Measurements from ENCODE around the gene KCNJ12.
"Not testable (repeated sequence)": the region's sequence is repeated elsewhere in the genome, so short reads cannot be mapped to it uniquely, and the experiment has no call there.

Gene KCNJ12

DNA sequence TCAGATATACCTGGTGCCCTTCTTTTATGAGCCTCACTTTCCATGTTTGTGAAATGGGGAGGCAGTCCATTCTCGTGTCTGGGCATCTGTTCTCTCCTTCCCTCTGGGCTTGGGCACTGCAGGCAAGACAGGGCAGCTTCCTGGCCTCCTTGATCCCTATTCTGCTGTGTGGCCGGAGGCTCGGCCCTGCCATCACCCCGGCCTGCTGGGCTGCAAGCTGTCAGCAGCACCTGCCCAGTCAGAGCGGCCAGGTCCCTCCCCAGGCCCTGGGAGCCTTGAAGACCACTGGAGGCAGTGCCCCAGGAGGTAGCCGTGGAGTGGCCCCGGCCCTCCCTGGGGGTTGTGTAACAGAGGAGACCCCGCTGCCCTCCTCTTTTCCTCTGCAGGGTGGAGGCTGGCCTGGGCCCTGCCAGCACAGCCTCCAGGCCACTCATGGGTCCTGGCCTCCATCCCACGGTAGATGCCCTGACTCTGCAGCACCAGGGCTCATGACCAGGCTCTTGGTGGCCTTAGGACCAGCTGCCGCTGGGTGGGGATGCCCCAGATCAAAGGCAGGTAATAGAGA, 9.2 kb downstream of the KCNJ12 start:
- DNase-seq, result no peak

GRCh38 chr17:21387616-21388015, 11.5 kb downstream of the KCNJ12 start:
- no peak for DNase-seq

DNA sequence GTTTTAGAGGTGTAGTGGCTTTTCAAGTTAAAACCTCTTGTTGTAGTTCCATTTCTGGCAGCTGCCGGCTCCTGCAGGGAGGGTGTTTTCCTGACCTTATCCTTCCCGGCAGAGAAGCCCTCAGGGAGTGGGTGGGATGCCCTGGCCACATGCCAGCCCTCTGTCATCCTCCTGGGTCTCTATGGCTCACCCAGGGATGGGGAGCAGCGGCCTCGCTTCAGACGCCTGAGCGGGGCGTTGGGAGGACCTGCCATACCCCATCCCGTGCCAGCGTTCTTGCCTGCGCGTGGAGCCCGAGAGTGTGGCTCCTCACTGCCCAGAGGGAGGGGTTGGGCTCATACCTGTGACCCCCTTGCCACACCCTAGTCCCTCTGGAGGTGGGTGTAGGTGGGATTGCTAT, 11.9 kb downstream of the KCNJ12 start:
- no peak for DNase-seq

GRCh38 chr17:21388944-21389343, 12.8 kb downstream of the KCNJ12 start:
- DNase-seq, result no peak

- DNase-seq, result no peak
These were observed 13.2 kb downstream of the KCNJ12 start for GRCh38 chr17:21389394-21389793.

GRCh38 chr17:21390294-21390693, 14.1 kb downstream of the KCNJ12 start:
- no peak for DNase-seq

- no peak for DNase-seq
These were observed 16.1 kb downstream of the KCNJ12 start for GRCh38 chr17:21392266-21392665.

GRCh38 chr17:21394265-21394664, 18.1 kb downstream of the KCNJ12 start:
- DNase-seq, result no peak

GRCh38 chr17:21395764-21396163, 19.6 kb downstream of the KCNJ12 start:
- no peak for DNase-seq

DNA sequence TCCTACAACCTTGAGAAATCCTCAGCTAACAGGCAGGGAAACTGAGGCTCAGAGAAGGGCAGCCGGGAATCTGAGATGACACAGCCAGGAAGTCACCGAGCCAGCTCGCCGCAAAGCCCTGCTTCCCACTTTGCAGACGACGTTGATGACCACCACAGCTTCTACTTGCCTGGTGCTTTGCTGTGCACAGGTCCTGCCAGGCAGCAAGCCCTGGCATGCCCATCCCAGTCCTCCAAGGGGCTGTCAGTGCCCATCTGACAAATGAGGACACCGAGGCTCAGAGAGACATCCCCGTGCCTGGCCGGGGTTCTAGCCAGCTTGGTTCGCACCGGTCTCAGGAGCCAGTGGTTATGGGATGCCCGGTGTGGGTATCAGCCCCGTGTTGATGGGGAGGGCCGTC, 20.1 kb downstream of the KCNJ12 start:
- DNase-seq, result no peak

DNA sequence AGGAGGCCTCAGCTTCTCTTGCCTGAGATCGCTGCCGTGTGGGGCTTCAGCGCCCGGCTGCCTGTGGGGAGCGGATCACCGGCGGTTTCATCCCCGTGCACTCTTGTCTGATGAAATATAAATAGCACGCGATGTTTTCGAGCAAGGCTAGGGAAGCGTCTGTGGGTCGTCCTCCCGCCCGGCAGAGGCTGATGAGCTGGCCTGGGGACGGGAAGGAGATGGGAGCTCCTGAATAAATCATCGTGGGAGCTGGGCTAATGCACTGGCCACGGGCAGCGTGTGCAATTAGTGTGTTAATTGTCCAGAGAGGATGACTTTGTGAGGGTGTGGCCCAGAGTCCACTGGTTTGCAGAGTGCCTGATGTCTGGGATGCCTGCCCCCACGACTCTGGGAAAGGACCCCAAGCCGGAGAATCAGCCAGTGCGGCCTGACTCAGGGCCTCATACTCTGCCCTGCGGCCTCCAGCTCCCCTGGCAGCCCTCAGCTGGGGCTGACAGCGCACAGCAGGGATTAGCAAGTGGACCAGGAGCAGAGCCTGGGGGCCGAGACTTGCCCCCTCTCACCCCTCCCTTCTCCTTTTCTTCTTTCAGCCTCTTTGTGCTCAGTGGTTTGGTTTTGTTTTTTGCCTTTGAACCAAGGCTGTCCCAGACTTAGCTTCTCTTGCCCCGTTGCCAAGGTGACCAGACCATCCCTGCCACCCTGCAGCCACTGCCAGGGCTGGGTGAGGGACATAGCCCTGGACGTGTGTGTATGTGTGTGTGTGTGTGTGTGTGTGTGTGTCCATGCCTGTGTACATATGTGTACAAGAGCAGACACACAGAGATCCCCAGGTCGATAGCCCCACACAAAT, 21.4 kb downstream of the KCNJ12 start:
- DNase-seq, result no peak

- no peak for DNase-seq
These were observed 23.5 kb downstream of the KCNJ12 start for GRCh38 chr17:21399474-21400186.

DNA sequence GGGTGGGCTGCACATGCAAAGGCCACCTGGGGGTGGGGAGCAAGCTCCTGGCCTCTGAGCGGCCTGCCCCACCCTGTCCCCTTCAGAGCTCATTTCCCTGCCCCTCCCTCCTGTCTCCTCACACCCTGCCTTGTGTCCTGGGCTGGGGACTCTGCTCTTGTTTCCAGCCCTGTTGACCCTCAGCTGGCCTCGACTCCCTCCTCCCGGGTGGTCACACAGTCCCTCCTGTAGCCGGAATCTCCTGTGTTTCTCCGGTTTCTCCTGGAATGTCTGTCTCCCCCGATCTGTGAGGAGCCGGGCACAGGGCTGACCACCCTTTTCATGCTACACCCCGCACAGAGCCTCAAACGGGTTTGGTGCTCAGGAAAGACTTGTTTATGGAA, 24.0 kb downstream of the KCNJ12 start:
- DNase-seq, result not testable (repeated sequence)

DNA sequence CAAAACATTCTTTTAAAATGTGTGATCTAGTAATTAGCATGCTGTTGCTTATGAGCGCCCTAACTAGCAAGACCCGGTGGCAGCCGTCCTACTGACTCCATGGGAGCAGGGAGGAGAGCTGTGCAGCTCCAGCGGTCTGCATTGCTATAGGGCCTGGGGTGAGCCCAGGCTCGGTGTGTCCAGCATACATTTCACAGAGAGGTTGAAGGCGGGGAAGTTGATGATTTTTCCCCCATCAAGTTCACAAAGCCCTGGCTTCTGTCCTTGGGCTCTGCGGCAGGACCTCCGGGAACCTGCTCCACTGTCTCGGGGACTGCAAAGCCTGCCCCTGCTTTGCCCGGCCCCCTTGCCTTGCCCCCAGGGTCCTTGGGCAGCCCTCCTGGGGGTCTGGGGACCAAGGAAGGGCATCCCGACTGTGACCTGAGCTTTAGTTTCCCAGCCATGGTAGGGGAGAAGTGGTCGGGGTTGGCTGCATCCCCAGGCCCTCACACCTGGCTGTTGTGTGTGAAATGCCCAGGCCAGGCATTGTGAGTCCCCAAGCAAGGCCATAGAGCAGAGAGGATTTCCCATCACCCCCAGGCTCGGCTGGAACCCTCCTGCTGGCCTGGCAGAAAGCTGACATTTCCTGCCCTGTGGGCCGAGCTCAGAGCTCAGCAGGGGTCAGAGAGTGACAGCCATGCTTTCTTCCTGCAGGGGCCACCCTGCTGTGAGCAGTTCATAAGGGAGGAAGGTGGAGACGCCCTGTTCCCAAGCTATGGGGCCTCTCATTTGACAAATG, 24.8 kb downstream of the KCNJ12 start:
- DNase-seq, result no peak

GRCh38 chr17:21402166-21402571, 26.0 kb downstream of the KCNJ12 start:
- peak in 41 of 58 donors; percentile 5 to 68 (median 36) for DNase-seq

DNA sequence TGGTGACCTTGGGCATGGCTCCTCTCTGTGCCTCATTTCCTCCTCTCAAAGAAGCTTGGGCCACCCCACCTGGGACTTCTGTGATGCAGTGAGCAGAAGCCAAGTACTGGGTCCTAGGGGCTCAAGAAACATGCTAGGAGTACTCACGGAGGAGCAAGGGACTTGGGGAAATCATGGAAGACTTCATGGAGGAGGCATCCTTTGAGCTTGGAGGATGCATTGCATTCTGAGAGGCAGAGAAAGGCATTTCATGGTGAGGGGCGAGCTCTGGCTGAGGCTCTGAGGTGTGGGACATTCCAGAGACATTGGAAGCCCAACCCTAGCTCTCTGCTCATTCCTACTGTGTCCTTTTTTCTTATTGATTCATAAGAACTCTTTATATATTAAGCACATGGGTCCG, 26.8 kb downstream of the KCNJ12 start:
- DNase-seq, result not testable (repeated sequence)

GRCh38 chr17:21404106-21404505, 27.9 kb downstream of the KCNJ12 start:
- not testable (repeated sequence) for DNase-seq

GRCh38 chr17:21404539-21404938, 28.4 kb downstream of the KCNJ12 start:
- DNase-seq, result not testable (repeated sequence)

DNA sequence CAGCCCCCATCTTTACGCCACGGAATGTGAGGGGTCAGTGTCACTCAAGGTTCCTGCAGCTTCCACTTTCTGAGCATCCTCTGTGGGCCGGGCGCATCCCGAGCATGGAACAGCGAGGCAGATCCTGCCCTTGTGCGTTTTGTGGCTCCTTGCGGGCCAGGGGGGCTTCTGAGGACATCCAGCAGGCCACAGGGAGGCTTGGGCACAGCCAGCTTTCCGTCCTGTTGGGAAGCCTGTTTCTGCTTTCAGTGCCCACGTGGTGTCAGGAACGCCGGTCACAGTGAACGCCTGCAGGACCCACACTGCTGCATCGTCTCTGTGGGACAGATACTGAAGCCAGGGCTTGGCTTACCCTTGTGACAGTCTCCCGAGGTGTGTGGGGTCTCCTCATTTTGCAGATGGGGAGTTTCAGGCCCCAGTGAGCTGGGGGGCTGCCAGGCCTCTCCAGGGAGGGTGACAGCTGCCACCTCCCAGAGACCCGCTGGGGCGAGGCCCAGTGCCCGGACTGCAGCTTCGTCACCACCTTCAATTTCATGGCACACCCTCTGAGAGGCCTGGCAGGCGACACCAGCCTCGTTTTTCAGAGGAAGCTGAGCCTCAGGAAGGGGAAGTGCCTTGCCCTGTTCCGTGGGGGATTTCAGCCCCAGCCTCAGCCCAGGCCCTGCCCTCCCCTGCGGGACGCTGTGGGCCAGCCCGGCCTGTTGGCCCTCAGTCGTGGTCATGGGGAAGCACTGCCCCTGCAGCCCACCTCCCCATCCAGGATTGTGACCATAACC, 29.0 kb downstream of the KCNJ12 start:
- not testable (repeated sequence) for DNase-seq

DNA sequence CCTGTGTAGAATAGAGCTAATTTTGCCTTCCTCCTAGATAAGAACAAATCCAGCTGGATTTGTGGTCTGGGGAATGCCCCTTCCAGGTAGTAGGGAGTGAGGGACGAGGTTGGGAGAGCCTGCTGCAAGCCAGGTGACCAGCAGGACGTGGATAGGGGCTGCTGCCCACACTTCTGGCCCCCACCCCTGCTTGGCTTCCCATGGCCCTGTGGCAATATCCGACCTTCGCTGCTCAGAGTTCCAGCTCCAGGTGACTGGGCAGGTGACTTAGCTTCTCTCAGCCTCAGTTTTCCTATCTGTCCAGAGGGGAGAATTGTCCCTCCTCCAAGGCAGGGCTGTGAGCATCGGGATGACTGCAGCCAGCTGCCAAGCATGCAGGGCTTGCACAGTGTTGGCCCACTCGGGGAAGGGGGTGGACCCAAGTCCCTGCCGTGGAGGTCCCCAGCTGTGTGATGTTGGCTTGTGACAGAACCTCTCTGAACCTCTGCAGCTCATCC, 29.8 kb downstream of the KCNJ12 start:
- not testable (repeated sequence) for DNase-seq

Data from anterior cingulate cortex (tissue), 58 donors.